ENCODE results near the gene C1QTNF9. TPM values are rescaled to one million over a fixed set of nuclear protein-coding genes. Genes with fewer than 3 reads are reported as not detected.
"Not testable (repeated sequence)": the region's sequence is repeated elsewhere in the genome, so short reads cannot be mapped to it uniquely, and the experiment has no call there.

The C1QTNF9 gene
- total and polyA plus RNA-seq, 4 donors, result 0.20 to 0.82 (median 0.31) TPM

DNA sequence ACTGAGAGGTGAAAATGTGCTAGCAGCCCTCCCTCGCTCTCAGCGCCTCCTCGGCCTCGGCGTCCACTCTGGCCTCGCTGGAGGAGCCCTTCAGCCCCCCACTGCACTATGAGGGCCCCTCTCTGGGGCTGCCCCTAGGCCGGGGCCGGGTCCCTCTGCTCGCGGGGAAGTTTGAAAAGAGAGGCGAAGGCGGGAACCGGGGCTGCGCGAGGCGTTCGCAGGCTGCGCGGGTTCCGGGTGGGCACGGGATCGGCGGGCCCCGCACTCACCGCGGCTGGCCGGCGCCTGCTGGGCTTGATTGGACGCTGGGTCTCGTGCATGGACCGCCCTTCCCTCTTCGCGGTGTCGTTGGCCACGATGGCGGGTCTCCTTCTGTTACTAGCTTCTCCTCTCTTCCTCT lies 29.3 kb downstream of the C1QTNF9 start:
- Histone ChIP-seq H3K4me1 (ENCODE audit: control insufficient read depth, insufficient read depth, low read length) (no peaks in the 10 kb centered on the region), H3K27me3 (ENCODE audit: control insufficient read depth, insufficient read depth, low read length) (no peaks in the 10 kb centered on the region), H3K36me3 (ENCODE audit: control insufficient read depth, insufficient read depth, low read length) (no peaks in the 10 kb centered on the region), H3K27ac (ENCODE audit: low read depth, low read length) (no peak overlapping the region), H3K9me3 (ENCODE audit: control insufficient read depth, insufficient read depth, low read length) (no peaks in the 10 kb centered on the region), H3K4me3 (ENCODE audit: low read depth, low read length) (no peak overlapping the region)
- WGBS (ENCODE audit: insufficient coverage), result 91% methylated on average over 34 of the region's 36 CpGs
- DNase-seq (ENCODE audit: low read depth in 4 of 6, low spot score in 6 of 6), result no peak

DNA sequence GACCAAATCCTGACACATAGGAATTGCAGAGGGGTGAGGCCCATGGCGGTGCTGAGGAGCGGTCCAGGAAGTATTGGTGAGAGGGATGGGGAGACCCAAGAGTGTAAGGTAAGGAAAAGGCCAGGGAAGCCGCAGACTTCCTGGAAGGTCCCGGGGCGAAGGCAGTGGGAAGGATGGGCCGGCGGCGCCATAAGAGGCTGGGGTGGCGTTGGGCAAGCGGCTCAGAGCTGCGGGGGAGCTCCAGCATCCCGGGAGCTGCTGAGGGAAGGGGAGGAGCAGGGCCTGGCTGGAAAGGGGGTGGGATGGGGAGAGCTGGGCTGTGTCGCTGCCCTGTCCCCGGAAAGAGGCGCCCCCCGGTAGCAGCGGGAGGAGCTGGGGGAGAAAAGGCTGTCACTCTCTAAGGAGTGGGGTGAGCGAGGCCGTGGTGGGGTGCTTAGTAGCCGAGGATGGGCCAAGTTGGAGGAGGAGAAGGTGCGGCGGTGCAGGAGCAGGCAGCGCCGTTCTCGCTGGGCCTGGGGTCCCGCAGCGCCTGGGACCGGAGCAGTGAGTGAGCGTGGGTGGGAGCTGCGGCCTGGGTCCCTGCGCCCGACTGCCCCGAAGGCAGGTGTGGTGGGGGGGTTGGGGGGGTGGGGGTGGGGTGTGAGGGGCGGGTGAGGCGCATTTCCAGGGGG lies 30.7 kb downstream of the C1QTNF9 start:
- WGBS (ENCODE audit: insufficient coverage), result 82% methylated on average over 21 of the region's 35 CpGs
- Histone ChIP-seq H3K9me3 (ENCODE audit: control insufficient read depth, insufficient read depth, low read length) (no peaks in the 10 kb centered on the region), H3K4me1 (ENCODE audit: control insufficient read depth, insufficient read depth, low read length) (no peaks in the 10 kb centered on the region), H3K27ac (ENCODE audit: low read depth, low read length) (no peak overlapping the region), H3K27me3 (ENCODE audit: control insufficient read depth, insufficient read depth, low read length) (no peaks in the 10 kb centered on the region), H3K4me3 (ENCODE audit: low read depth, low read length) (no peak overlapping the region), H3K36me3 (ENCODE audit: control insufficient read depth, insufficient read depth, low read length) (no peaks in the 10 kb centered on the region)
- no peak for DNase-seq (ENCODE audit: low read depth in 4 of 6, low spot score in 6 of 6)

GRCh38 chr13:24340608-24340955 lies 31.2 kb downstream of the C1QTNF9 start:
- no peaks in the 10 kb centered on the region for H3K36me3 ChIP-seq (ENCODE audit: control insufficient read depth, insufficient read depth, low read length)
- no peaks in the 10 kb centered on the region for H3K4me1 ChIP-seq (ENCODE audit: control insufficient read depth, insufficient read depth, low read length)
- 81% methylated on average over 21 of the region's 26 CpGs for WGBS (ENCODE audit: insufficient coverage)
- no peak overlapping the region for H3K4me3 ChIP-seq (ENCODE audit: low read depth, low read length)
- no peaks in the 10 kb centered on the region for H3K9me3 ChIP-seq (ENCODE audit: control insufficient read depth, insufficient read depth, low read length)
- no peak overlapping the region for H3K27ac ChIP-seq (ENCODE audit: low read depth, low read length)
- H3K27me3 ChIP-seq (ENCODE audit: control insufficient read depth, insufficient read depth, low read length), result no peaks in the 10 kb centered on the region
- DNase-seq (ENCODE audit: low read depth in 4 of 6, low spot score in 6 of 6), result no peak

- Histone ChIP-seq H3K36me3 (ENCODE audit: control insufficient read depth, insufficient read depth, low read length) (no peaks in the 10 kb centered on the region), H3K4me3 (ENCODE audit: low read depth, low read length) (no peak overlapping the region), H3K27me3 (ENCODE audit: control insufficient read depth, insufficient read depth, low read length) (no peaks in the 10 kb centered on the region), H3K27ac (ENCODE audit: low read depth, low read length) (no peak overlapping the region), H3K9me3 (ENCODE audit: control insufficient read depth, insufficient read depth, low read length) (no peaks in the 10 kb centered on the region), H3K4me1 (ENCODE audit: control insufficient read depth, insufficient read depth, low read length) (no peaks in the 10 kb centered on the region)
- WGBS (ENCODE audit: insufficient coverage), result 100% methylated on average over 2 of the region's 3 CpGs
- DNase-seq (ENCODE audit: low read depth in 4 of 6, low spot score in 6 of 6), result no peak
Observed at GRCh38 chr13:24341439-24341838, 32.1 kb downstream of the C1QTNF9 start.

DNA sequence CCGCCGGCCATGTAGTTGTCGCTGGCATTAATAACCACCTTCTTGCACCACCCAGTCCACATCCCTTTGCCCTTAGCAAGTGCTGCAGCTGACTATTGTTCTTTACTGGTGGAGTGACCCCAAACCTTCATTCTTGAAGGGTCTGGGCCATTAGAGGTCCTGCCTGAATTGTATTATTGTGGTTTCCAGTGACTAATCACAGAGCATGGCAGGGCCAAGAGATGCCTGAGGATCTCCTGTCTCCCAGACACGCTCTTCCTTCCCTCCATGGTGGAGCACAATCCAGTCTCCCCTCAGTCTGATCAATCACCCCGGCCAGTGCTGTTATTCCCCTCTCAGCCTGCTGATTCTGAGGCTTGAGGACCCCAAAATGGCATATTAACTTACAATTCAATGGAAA lies 39.0 kb downstream of the C1QTNF9 start:
- DNase-seq (ENCODE audit: low read depth in 4 of 6, low spot score in 6 of 6), result no peak
- WGBS (ENCODE audit: insufficient coverage), result 89% methylated on average over 2 of the region's 5 CpGs
- no peaks in the 10 kb centered on the region for H3K4me1 ChIP-seq (ENCODE audit: control insufficient read depth, insufficient read depth, low read length)
- H3K9me3 ChIP-seq (ENCODE audit: control insufficient read depth, insufficient read depth, low read length), result no peaks in the 10 kb centered on the region
- no peaks in the 10 kb centered on the region for H3K36me3 ChIP-seq (ENCODE audit: control insufficient read depth, insufficient read depth, low read length)
- no peaks in the 10 kb centered on the region for H3K27me3 ChIP-seq (ENCODE audit: control insufficient read depth, insufficient read depth, low read length)
- H3K4me3 ChIP-seq (ENCODE audit: low read depth, low read length), result no peak overlapping the region
- H3K27ac ChIP-seq (ENCODE audit: low read depth, low read length), result no peak overlapping the region

- Histone ChIP-seq H3K4me1 (ENCODE audit: control insufficient read depth, insufficient read depth, low read length) (no peaks in the 10 kb centered on the region), H3K27me3 (ENCODE audit: control insufficient read depth, insufficient read depth, low read length) (no peaks in the 10 kb centered on the region), H3K27ac (ENCODE audit: low read depth, low read length) (no peak overlapping the region), H3K4me3 (ENCODE audit: low read depth, low read length) (no peak overlapping the region), H3K36me3 (ENCODE audit: control insufficient read depth, insufficient read depth, low read length) (no peaks in the 10 kb centered on the region), H3K9me3 (ENCODE audit: control insufficient read depth, insufficient read depth, low read length) (no peaks in the 10 kb centered on the region)
- 71% methylated on average over 6 of the region's 6 CpGs for WGBS (ENCODE audit: insufficient coverage)
- DNase-seq (ENCODE audit: low read depth in 4 of 6, low spot score in 6 of 6), result no peak
Observed at GRCh38 chr13:24348797-24349515, 39.6 kb downstream of the C1QTNF9 start.

DNA sequence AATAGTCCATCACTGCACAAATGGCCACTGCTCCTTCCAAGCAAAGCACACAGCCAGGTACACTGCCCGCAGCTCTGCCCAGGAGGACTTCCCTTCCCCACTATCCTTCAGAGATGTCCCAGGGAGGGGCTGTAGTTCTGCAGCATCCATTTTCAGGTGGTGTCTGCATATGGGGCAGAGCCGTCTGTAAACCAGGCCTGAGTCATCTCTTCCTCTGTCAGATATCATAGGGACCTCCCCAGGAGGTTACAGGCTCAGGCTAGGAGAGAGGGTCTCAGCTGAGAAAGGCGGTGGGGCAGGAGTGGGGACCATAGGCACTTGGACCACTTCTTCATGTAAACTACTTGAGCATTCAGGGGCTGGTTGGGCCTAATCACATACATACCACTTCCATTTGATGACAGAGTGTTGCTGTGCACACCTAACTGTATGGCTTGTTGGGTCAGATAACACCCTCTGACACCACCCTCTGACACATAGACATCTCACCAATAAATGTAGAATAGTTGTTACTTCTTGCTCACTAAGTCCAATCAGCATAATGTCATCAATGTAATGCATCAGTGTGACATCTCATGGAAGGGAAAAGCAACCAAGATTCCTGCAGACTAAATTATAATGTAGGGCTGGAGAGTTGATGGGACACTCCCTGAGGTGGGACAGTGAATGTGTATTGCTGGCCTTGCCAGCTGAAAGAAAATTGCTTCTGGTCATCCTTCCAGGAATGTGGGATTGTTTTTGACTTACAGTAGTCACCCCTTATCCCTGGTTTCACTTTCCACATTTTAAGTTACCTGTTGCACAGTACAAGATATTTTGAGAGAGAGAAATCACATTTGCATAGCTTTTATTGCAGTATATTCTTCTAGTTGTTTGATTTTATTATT lies 40.6 kb downstream of the C1QTNF9 start:
- not testable (repeated sequence) for H3K9me3 ChIP-seq (ENCODE audit: control insufficient read depth, insufficient read depth, low read length); H3K4me3 ChIP-seq (ENCODE audit: low read depth, low read length); H3K27me3 ChIP-seq (ENCODE audit: control insufficient read depth, insufficient read depth, low read length); H3K36me3 ChIP-seq (ENCODE audit: control insufficient read depth, insufficient read depth, low read length); H3K27ac ChIP-seq (ENCODE audit: low read depth, low read length); DNase-seq (ENCODE audit: low read depth in 4 of 6, low spot score in 6 of 6); H3K4me1 ChIP-seq (ENCODE audit: control insufficient read depth, insufficient read depth, low read length)
- no CpG with 5 or more reads among the region's 3 CpGs for WGBS (ENCODE audit: insufficient coverage)

DNA sequence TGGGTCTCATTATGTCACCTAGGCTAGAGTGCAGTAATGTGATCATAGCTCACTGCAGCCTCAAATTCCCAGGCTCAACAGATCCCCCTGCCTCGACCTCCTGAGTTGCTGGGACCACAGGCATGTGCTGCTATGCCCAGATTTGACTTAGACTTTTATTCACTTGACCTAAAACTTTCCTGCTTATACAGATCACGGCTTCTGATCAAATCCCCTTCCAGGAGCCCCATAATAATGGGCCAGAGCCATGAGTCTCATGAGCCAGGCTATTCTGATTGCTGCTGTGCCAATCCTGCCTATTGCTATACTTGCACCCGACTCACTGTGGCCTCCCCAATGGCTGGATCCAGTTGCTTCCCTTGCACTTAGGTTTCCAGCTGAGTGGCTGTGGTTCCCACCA lies 42.0 kb downstream of the C1QTNF9 start:
- DNase-seq (ENCODE audit: low read depth in 4 of 6, low spot score in 6 of 6), result no peak
- 83% methylated on average over 3 of the region's 3 CpGs for WGBS (ENCODE audit: insufficient coverage)
- no peaks in the 10 kb centered on the region for H3K36me3 ChIP-seq (ENCODE audit: control insufficient read depth, insufficient read depth, low read length)
- no peak overlapping the region for H3K27ac ChIP-seq (ENCODE audit: low read depth, low read length)
- no peak overlapping the region for H3K4me3 ChIP-seq (ENCODE audit: low read depth, low read length)
- H3K4me1 ChIP-seq (ENCODE audit: control insufficient read depth, insufficient read depth, low read length), result no peaks in the 10 kb centered on the region
- no peaks in the 10 kb centered on the region for H3K27me3 ChIP-seq (ENCODE audit: control insufficient read depth, insufficient read depth, low read length)
- H3K9me3 ChIP-seq (ENCODE audit: control insufficient read depth, insufficient read depth, low read length), result no peaks in the 10 kb centered on the region

- Histone ChIP-seq H3K36me3 (ENCODE audit: control insufficient read depth, insufficient read depth, low read length) (no peaks in the 10 kb centered on the region), H3K9me3 (ENCODE audit: control insufficient read depth, insufficient read depth, low read length) (no peaks in the 10 kb centered on the region), H3K4me3 (ENCODE audit: low read depth, low read length) (no peak overlapping the region), H3K27ac (ENCODE audit: low read depth, low read length) (no peak overlapping the region), H3K4me1 (ENCODE audit: control insufficient read depth, insufficient read depth, low read length) (no peaks in the 10 kb centered on the region), H3K27me3 (ENCODE audit: control insufficient read depth, insufficient read depth, low read length) (no peaks in the 10 kb centered on the region)
- WGBS (ENCODE audit: insufficient coverage), result 82% methylated on average over 1 of the region's 1 CpG
- no peak for DNase-seq (ENCODE audit: low read depth in 4 of 6, low spot score in 6 of 6)
Observed at GRCh38 chr13:24353736-24354135, 44.4 kb downstream of the C1QTNF9 start.

Measured in spinal cord (tissue), 10 donors.